GM23248 (cell line): Measurements from ENCODE around the gene DPY19L3. TPM values are rescaled to one million over a fixed set of nuclear protein-coding genes. Genes with fewer than 3 reads are reported as not detected.

Experiments used
- DNase-seq: peaks from one replicate; pipeline ENCODE4 v3.0.0-alpha.2; 2015
- H2AFZ ChIP-seq: fragments of 200-600 bp; sonication (generic); 2 replicates; pipeline ENCODE4 v1.6.1; 2016; ENCODE audit warnings: antibody characterized with exemption
- H3F3A ChIP-seq: fragments of 200-600 bp; sonication (generic); 2 replicates; pipeline ENCODE4 v1.6.1; 2016; ENCODE audit warnings: mild to moderate bottlenecking, antibody characterized with exemption, mixed run types; ENCODE audit not compliant: insufficient read depth
- H3K27ac ChIP-seq: fragments of 200-600 bp; sonication (generic); 2 replicates; pipeline ENCODE4 v1.5.1; 2016; ENCODE audit warnings: mild to moderate bottlenecking
- H3K27me3 ChIP-seq: fragments of 200-600 bp; sonication (generic); replicated peaks from 2 replicates; pipeline ENCODE4 v1.6.1; 2016; ENCODE audit warnings: mild to moderate bottlenecking; ENCODE audit not compliant: insufficient read depth
- H3K36me3 ChIP-seq: fragments of 200-600 bp; sonication (generic); 2 replicates; pipeline ENCODE4 v1.6.1; 2016; ENCODE audit warnings: low read depth, mild to moderate bottlenecking
- H3K4me1 ChIP-seq: fragments of 200-600 bp; sonication (generic); 2 replicates; pipeline ENCODE4 v1.6.1; 2016; ENCODE audit warnings: mild to moderate bottlenecking; ENCODE audit not compliant: insufficient read depth
- H3K4me2 ChIP-seq: fragments of 200-600 bp; sonication (generic); one replicate; pipeline ENCODE4 v1.6.1; 2016; ENCODE audit warnings: mild to moderate bottlenecking; ENCODE audit not compliant: unreplicated experiment
- H3K4me3 ChIP-seq: fragments of 200-600 bp; sonication (generic); 2 replicates; pipeline ENCODE4 v1.5.1; 2016; ENCODE audit warnings: mild to moderate bottlenecking
- H3K79me2 ChIP-seq: fragments of 200-600 bp; sonication (generic); 2 replicates; pipeline ENCODE4 v1.6.1; 2016; ENCODE audit warnings: mild to moderate bottlenecking; ENCODE audit not compliant: insufficient read depth
- H3K9ac ChIP-seq: fragments of 200-600 bp; sonication (generic); 2 replicates; pipeline ENCODE4 v1.6.1; 2016; ENCODE audit warnings: mild to moderate bottlenecking
- H3K9me2 ChIP-seq: fragments of 200-600 bp; sonication (generic); 2 replicates; pipeline ENCODE4 v1.6.1; 2016; ENCODE audit warnings: mixed run types, mild to moderate bottlenecking, moderate library complexity; ENCODE audit not compliant: insufficient read depth
- H3K9me3 ChIP-seq: fragments of 200-600 bp; sonication (generic); one replicate; pipeline ENCODE4 v1.6.1; 2017; ENCODE audit warnings: low read depth
- H4K20me1 ChIP-seq: fragments of 200-600 bp; sonication (generic); 2 replicates; pipeline ENCODE4 v1.6.0; 2016; ENCODE audit not compliant: insufficient read depth
- EZH2 ChIP-seq: fragments of 200-600 bp; sonication (generic); IDR thresholded peaks from 2 replicates; pipeline ENCODE4 v1.6.1; 2018; ENCODE audit warnings: antibody characterized with exemption, mild to moderate bottlenecking; ENCODE audit not compliant: insufficient read depth, poor library complexity, severe bottlenecking
- EZH2phosphoT487 ChIP-seq: fragments of 200-600 bp; sonication (generic); IDR thresholded peaks from 2 replicates; pipeline ENCODE4 v1.6.1; 2018; ENCODE audit warnings: antibody characterized with exemption, moderate library complexity, mild to moderate bottlenecking, low read depth; ENCODE audit not compliant: insufficient read depth
- WGBS, 2 experiments: methylation state at CpG; one replicate each; pipeline ENCODE4 v1.1.6; 2015 to 2017; ENCODE audit warnings: low lambda C conversion rate in 2 of 2, low coverage in 1 of 2; ENCODE audit errors: missing lambda C conversion rate in 2 of 2; 5-methylcytosine and 5-hydroxymethylcytosine counted together
- in situ Hi-C: fragments of 300-500 bp; cut with MboI; formaldehyde crosslinking; loops from 2 replicates; pipeline ENCODE4 v1.15.0; 2020
- polyA plus RNA-seq: library from polyadenylated mRNA; unstranded; fragments of >200 nt; fragmentation: Nextera tagmentation; extraction: Ambion mirVana; gene quantifications from 2 replicates; pipeline ENCODE4 v1.2.1, GENCODE V29; 2016
- total RNA-seq: library from RNA; depleted of rRNA; stranded (reverse); fragments of >200 nt; shearing (Covaris generic); gene quantifications from 2 replicates; pipeline ENCODE4 v1.2.3, GENCODE V29; 2014

DPY19L3 gene
- total and polyA plus RNA-seq, 2 experiments from 2014 or later: 7.6 to 15.3 TPM

GRCh38 chr19:32387701-32388392 is 17.7 kb upstream of the DPY19L3 start:
- Histone ChIP-seq H3K4me2 (peak overlapping the region; percentile 14), H3K27ac (peak overlapping the region; percentile 28), H2AFZ (no peak overlapping the region), H3K27me3 (no peaks in the 10 kb centered on the region), H3K4me3 (no peak overlapping the region), H3K9me2 (no peaks in the 10 kb centered on the region), H4K20me1 (no peaks in the 10 kb centered on the region), H3K36me3 (peaks cover 17% of the 10 kb centered on the region), H3K4me1 (peaks cover 13% of the 10 kb centered on the region), H3K79me2 (no peaks in the 10 kb centered on the region), H3K9ac (no peak overlapping the region), H3K9me3 (no peaks in the 10 kb centered on the region), H3F3A (peaks cover 27% of the 10 kb centered on the region)
- peak; percentile 83 for DNase-seq
- in situ Hi-C loops: no loop called here
- 32 to 35% methylated on average over 7 of the region's 7 CpGs for WGBS, 2 experiments
- TF ChIP-seq EZH2 (no peak), EZH2phosphoT487 (no peak)

DNA sequence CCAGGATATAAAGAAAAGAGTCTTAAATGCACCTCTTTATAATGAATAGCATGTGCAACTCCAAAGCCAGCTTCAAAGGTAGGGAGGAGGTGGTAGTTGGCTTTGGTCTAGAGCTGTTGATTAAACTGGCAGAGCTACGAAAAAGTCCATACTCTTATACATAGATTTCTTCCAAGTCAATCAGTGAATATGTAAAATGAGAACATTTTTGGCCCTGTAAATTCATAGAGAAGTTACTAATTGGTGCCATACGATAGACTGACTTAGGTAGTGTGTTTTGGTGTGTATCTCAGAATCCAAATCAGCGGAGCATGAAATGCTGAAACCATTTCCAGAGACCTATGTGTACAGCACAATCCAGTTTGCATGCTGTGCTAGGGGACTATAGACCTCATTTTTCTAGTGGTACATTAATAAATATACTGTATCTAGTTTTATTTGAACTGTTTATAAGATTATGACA is 17.1 kb upstream of the DPY19L3 start:
- Histone ChIP-seq H2AFZ (no peak overlapping the region), H3K4me2 (peak overlapping the region; percentile 14), H3K36me3 (peaks cover 14% of the 10 kb centered on the region), H3K9me3 (no peaks in the 10 kb centered on the region), H3K27me3 (no peaks in the 10 kb centered on the region), H3K79me2 (no peaks in the 10 kb centered on the region), H3K9ac (no peak overlapping the region), H3K27ac (peak overlapping the region; percentile 18), H4K20me1 (no peaks in the 10 kb centered on the region), H3K9me2 (no peaks in the 10 kb centered on the region), H3F3A (peaks cover 27% of the 10 kb centered on the region), H3K4me1 (peaks cover 13% of the 10 kb centered on the region), H3K4me3 (no peak overlapping the region)
- DNase-seq: no peak
- 62 to 71% methylated on average over 3 of the region's 3 CpGs for WGBS, 2 experiments
- TF ChIP-seq EZH2phosphoT487: no peak
- no peak for TF ChIP-seq EZH2
- in situ Hi-C loops: no loop called here

DNA sequence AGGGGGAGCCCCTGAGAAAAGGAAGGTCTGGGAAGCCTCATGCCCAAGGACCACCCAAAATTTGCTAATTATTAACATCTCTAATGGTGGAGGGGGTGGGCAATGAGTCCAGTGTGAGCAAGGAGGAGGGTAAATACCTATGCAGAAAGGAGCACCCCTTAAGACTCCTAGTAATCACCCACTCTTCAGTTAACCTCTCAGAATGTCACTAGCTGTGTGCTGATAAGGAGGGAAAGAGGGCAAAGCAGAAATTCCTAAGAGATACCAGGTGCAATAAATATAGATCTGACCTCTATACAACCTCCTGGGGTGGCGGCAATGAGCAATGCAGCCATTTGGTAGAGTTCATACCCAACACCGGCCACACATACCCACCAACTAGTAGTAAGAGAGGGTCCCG is 12.7 kb upstream of the DPY19L3 start:
- WGBS, 2 experiments: 80 to 89% methylated on average over 3 of the region's 3 CpGs
- H3K79me2 ChIP-seq: no peaks in the 10 kb centered on the region

DNA sequence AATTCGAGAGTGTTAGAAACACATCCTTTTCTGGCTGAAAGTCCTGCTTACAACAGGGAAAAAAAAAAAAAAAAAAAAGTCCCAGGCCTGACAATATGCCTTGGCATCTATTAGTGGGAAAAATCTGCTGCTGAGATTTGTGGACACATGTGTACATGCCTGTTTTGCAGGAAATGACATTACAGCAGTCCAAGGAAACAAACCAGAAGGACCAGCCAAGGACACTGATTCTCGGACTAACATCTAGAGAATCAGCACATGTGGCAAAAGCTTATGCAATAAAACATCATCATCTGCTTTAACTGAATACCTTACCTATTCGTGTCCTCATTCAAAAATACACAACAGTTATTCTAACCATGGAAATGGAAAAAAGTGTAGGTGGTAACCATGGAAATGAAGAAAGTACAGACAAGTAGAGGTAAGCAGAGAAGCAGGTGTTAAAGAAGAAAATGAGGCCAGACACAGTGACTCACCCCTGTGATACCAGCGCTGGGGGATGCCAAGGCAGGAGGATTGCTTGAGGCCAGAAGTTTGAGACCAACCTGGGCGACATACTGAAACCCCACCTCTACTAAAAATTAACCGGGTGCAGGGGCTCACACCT is 9.4 kb upstream of the DPY19L3 start:
- H3K36me3 ChIP-seq: no peaks in the 10 kb centered on the region

More for the DNA sequence above, 12.7 kb upstream of the DPY19L3 start:
- Histone ChIP-seq H3K9me3 (no peaks in the 10 kb centered on the region), H4K20me1 (no peaks in the 10 kb centered on the region), H3F3A (peaks cover 17% of the 10 kb centered on the region), H3K27me3 (no peaks in the 10 kb centered on the region), H3K9ac (no peak overlapping the region), H3K4me3 (no peak overlapping the region), H3K4me1 (peaks cover 9% of the 10 kb centered on the region), H3K9me2 (no peaks in the 10 kb centered on the region), H3K4me2 (no peak overlapping the region), H3K36me3 (no peaks in the 10 kb centered on the region), H3K27ac (no peak overlapping the region), H2AFZ (no peak overlapping the region)
- no peak for DNase-seq
- in situ Hi-C loops: no loop called here
- TF ChIP-seq EZH2 (no peak), EZH2phosphoT487 (no peak)

More for the DNA sequence above, 9.4 kb upstream of the DPY19L3 start:
- Histone ChIP-seq H3K27me3 (no peaks in the 10 kb centered on the region), H3K4me3 (no peak overlapping the region), H3K9ac (no peak overlapping the region), H3K79me2 (no peaks in the 10 kb centered on the region), H3K27ac (no peak overlapping the region), H3K9me2 (no peaks in the 10 kb centered on the region), H2AFZ (no peak overlapping the region), H3K4me2 (no peak overlapping the region), H3F3A (0 out of 2 replicates have a peak, but pooled peaks cover 10% of the 10 kb centered on the region), H4K20me1 (no peaks in the 10 kb centered on the region), H3K4me1 (peaks cover 5% of the 10 kb centered on the region), H3K9me3 (no peaks in the 10 kb centered on the region)
- TF ChIP-seq EZH2phosphoT487: no peak
- no peak for TF ChIP-seq EZH2
- in situ Hi-C loops: no loop called here
- WGBS, 2 experiments: 66 to 81% methylated on average over 6 of the region's 6 CpGs
- DNase-seq: no peak
